Bladder microvascular endothelial cell (primary cell): ENCODE measurements around the gene IL36B. TPM values are rescaled to one million over a fixed set of nuclear protein-coding genes. Genes with fewer than 3 reads are reported as not detected.

ENCODE experiments used
- total RNA-seq: library from RNA; depleted of rRNA; stranded (reverse); fragments of >200 nt; gene quantifications from 2 replicates; pipeline ENCODE4 v1.2.3, GENCODE V29; 2014

The IL36B gene
- total RNA-seq = not detected in 2 replicates

GRCh38 chr2:113052396-113052917 is at the start of gene IL36B:
IL36B (minus strand) TSS chr2:113052867.

GRCh38 chr2:113067681-113068080 is 15.0 kb upstream of the IL36B start, which contains the start of gene IL1F10:
IL1F10 (plus strand) TSS chr2:113067970; CDS start chr2:113072739, 4,769 bp downstream.

GRCh38 chr2:113058998-113059960 is 6.6 kb upstream of the IL36B start, which contains the start of gene IL36RN:
IL36RN (plus strand) TSS chr2:113059198; CDS start chr2:113059439, 241 bp downstream.

GRCh38 chr2:113005030-113005509 is 47.6 kb downstream of the IL36B start, which contains the start of gene IL36A:
IL36A (plus strand) TSS chr2:113005459; CDS start chr2:113005872, 413 bp downstream.

GRCh38 chr2:112977559-112978056 is 75.1 kb downstream of the IL36B start, which contains the start of gene IL36G:
IL36G (plus strand) TSS chr2:112978006; CDS start chr2:112978639, 633 bp downstream.

Other genes with a start within 250 kb of the IL36B start
- 0.25 and 0.32 TPM in 2 replicates for gene IL1B, start 216.1 kb downstream of the IL36B start, total RNA-seq
- not detected in 2 replicates for gene IL37, start 141.7 kb downstream of the IL36B start, total RNA-seq
- gene IL36G, start 74.9 kb downstream of the IL36B start, total RNA-seq = not detected in 2 replicates
- gene IL36A, start 47.4 kb downstream of the IL36B start, total RNA-seq = not detected in 2 replicates
- not detected in 2 replicates for gene IL36RN, start 6.3 kb upstream of the IL36B start, total RNA-seq
- gene IL1F10, start 15.1 kb upstream of the IL36B start, total RNA-seq = not detected in 2 replicates
- not detected in 2 replicates for gene IL1RN, start 74.7 kb upstream of the IL36B start, total RNA-seq
- 0.38 and 0.49 TPM in 2 replicates for gene PSD4, start 121.1 kb upstream of the IL36B start, total RNA-seq
- 0.16 and 0.31 TPM in 2 replicates for gene PAX8, start 226.1 kb upstream of the IL36B start, total RNA-seq